Astrocyte of the cerebellum (primary cell): Measurements from ENCODE around the gene MRPL28.
"Not testable (repeated sequence)": the region's sequence is repeated elsewhere in the genome, so short reads cannot be mapped to it uniquely, and the experiment has no call there.

Experiments used
- DNase-seq: peaks from one replicate; pipeline ENCODE4 v3.0.0-alpha.2; 2011; ENCODE audit warnings: low read depth
- H3K4me3 ChIP-seq: 2 replicates; pipeline ENCODE4 v1.5.1; 2011; ENCODE audit warnings: mild to moderate bottlenecking, low read depth, low read length, moderate library complexity
- in situ Hi-C: cut with HindIII; loops from 2 replicates; pipeline ENCODE4 v1.10.0; 2017; ENCODE audit warnings: low sequenced_read_pairs
- TF ChIP-seq, protein P1 (sequence below): IDR thresholded peaks from 2 replicates; pipeline ENCODE4 v1.5.1; 2012; ENCODE audit warnings: low read length, low read depth, moderate library complexity, mild to moderate bottlenecking; ENCODE audit errors: missing control alignments

MRPL28 gene

DNA sequence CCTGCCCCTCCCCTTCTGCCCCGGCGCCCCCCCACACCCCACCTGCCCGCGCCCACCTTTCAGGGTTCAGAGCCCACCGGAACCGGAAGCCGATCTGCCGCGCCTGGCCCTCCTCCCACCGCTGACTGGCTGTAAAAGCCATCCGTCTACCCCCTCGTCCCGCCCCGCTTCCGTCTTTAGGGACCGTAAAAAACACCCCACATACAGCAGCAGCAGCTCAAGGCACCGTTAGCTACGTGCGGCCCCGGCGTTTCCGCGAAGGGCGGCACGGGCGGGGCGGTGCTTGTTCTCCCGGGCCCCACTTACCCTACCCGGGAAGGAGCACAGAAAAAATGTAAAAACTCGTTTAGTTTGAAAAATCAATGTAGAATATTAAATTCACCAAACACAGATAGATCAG lies at the start of gene MRPL28:
TSS of gene MRPL28 (minus strand) at position 96 of the 400 bp plus-strand sequence. CDS start 320 bp downstream, outside the sequence.
- in situ Hi-C loops, result no loop called here
- TF ChIP-seq, protein P1, sequence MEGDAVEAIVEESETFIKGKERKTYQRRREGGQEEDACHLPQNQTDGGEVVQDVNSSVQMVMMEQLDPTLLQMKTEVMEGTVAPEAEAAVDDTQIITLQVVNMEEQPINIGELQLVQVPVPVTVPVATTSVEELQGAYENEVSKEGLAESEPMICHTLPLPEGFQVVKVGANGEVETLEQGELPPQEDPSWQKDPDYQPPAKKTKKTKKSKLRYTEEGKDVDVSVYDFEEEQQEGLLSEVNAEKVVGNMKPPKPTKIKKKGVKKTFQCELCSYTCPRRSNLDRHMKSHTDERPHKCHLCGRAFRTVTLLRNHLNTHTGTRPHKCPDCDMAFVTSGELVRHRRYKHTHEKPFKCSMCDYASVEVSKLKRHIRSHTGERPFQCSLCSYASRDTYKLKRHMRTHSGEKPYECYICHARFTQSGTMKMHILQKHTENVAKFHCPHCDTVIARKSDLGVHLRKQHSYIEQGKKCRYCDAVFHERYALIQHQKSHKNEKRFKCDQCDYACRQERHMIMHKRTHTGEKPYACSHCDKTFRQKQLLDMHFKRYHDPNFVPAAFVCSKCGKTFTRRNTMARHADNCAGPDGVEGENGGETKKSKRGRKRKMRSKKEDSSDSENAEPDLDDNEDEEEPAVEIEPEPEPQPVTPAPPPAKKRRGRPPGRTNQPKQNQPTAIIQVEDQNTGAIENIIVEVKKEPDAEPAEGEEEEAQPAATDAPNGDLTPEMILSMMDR, result no peak
- peak; percentile 88 for DNase-seq
- H3K4me3 ChIP-seq, result peak within 1 kb of the TSS; percentile 39

- in situ Hi-C loops, DNase-seq, H3K4me3 ChIP-seq: not testable (repeated sequence)
These were observed 44.8 kb upstream of the MRPL28 start for GRCh38 chr16:415170-415498.

DNA sequence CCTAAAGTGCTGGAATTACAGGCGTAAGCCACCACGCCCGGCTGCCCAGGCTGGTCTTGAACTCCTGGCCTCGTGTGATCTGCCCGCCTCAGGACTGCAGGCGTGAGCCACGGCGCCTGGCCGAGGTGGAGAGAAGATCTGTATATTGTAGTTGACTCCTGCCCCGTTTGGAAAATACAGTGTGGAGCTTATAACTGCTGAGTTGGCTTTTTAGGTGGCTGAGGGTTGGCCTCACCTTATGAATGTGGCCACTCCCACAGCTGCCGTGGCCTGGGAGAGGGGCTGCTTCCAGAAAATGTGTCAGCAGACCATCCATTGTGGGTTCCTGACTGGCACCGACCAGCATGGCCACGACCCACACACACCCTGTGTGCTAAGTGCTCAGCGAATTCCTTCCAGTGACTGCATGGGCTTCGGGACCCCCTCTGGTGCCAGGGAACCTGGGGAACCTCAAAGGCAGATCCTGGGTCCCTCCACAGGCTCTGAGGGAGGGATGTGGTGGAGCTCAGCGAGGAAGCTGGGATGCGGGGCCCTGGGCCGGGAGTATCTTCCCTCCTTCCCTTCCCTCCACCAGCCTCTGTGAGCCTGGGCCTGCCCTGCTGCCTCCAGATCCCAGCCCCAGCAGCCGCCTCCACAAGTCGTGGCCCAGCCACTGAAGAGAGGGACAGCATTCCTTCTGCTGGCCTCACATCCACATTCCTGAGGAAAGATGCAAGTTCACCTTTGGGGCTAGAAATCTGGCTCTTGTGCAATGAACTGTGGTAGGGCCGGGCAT lies 44.2 kb upstream of the MRPL28 start:
- H3K4me3 ChIP-seq, result no peak overlapping the region
- TF ChIP-seq, protein P1, result no peak
- in situ Hi-C loops, result no loop called here
- no peak for DNase-seq

- no peak for DNase-seq
- TF ChIP-seq, protein P1, result no peak
- in situ Hi-C loops, result no loop called here
- H3K4me3 ChIP-seq, result no peak overlapping the region
These were observed 41.4 kb upstream of the MRPL28 start for GRCh38 chr16:411576-412265.

GRCh38 chr16:410516-411178 lies 40.3 kb upstream of the MRPL28 start:
- in situ Hi-C loops, result no loop called here
- DNase-seq, result no peak
- no peak overlapping the region for H3K4me3 ChIP-seq
- TF ChIP-seq, protein P1, result no peak

- H3K4me3 ChIP-seq, result no peak overlapping the region
- DNase-seq, result no peak
- in situ Hi-C loops, result no loop called here
- TF ChIP-seq, protein P1, result no peak
These were observed 36.9 kb upstream of the MRPL28 start for GRCh38 chr16:407253-407652.
